T-cell (primary cell): ENCODE measurements around the gene EXTL1. TPM values are rescaled to one million over a fixed set of nuclear protein-coding genes. Genes with fewer than 3 reads are reported as not detected.
A peak's percentile ranks its signal among the peaks of the same experiment; 100 is the strongest.
"Not testable (repeated sequence)": the region's sequence is repeated elsewhere in the genome, so short reads cannot be mapped to it uniquely, and the experiment has no call there.

Experiments used
- ATAC-seq, 4 experiments: fragments of 200-7000 bp in 3 of 4; fragments of 150-1000 bp in 1 of 4; cut with Tn5 transposase; replicated peaks in 1 of 4; 1 replicate in 3 of 4; 2 replicates in 1 of 4; pipeline ENCODE4 v1.10.0; 2021; ENCODE audit warnings: moderate library complexity in 3 of 4, mild to moderate bottlenecking in 2 of 4, moderate number of reproducible peaks in 1 of 4
- CTCF ChIA-PET, 2 donors: fragments of 300-600 bp; sonication (Branson Sonifier 250); formaldehyde crosslinking; loops; one replicate each; lab custom pipeline; 2022; ENCODE audit warnings: antibody characterized with exemption in 2 of 2; lab: Charles Lee
- POLR2A ChIA-PET, 2 donors: fragments of 300-600 bp; sonication (Branson Sonifier 250); formaldehyde crosslinking; loops; one replicate each; lab custom pipeline; 2022; ENCODE audit warnings: antibody characterized with exemption in 2 of 2; lab: Charles Lee
- DNase-seq, 35 experiments: peaks; one replicate each; pipeline versions ENCODE4 v3.0.0 to v3.0.0-alpha.2; 2013 to 2023
- H3K27ac ChIP-seq: one replicate; pipeline ENCODE4 v1.5.1; 2013; ENCODE audit warnings: low read length
- H3K27me3 ChIP-seq, 2 experiments: replicated peaks in 1 of 2; 1 replicate in 1 of 2; 2 replicates in 1 of 2; pipeline versions ENCODE4 v1.6.1 to v1.7.0; 2013; ENCODE audit warnings: low read length in 1 of 2, mixed read lengths in 1 of 2; ENCODE audit not compliant: control insufficient read depth in 2 of 2, insufficient read depth in 2 of 2; ENCODE audit errors: extremely low read depth in 1 of 2
- H3K36me3 ChIP-seq, 2 donors: 1 replicate in 1 of 2; 2 replicates in 1 of 2; pipeline versions ENCODE4 v1.6.1 to v1.7.0; 2013; ENCODE audit warnings: low read length in 1 of 2; ENCODE audit not compliant: control insufficient read depth in 2 of 2, insufficient read depth in 1 of 2; ENCODE audit errors: extremely low read depth in 1 of 2
- H3K4me1 ChIP-seq, 2 experiments: 1 replicate in 1 of 2; 2 replicates in 1 of 2; pipeline versions ENCODE4 v1.6.1 to v1.7.0; 2013; ENCODE audit warnings: low read length in 2 of 2, mixed read lengths in 1 of 2; ENCODE audit not compliant: insufficient read depth in 2 of 2, control insufficient read depth in 1 of 2; ENCODE audit errors: extremely low read depth in 1 of 2
- H3K4me3 ChIP-seq, 2 donors: 1 replicate in 1 of 2; 2 replicates in 1 of 2; pipeline versions ENCODE4 v1.5.1 to v1.7.0; 2013; ENCODE audit warnings: mild to moderate bottlenecking in 2 of 2, low read length in 1 of 2, moderate library complexity in 1 of 2; ENCODE audit not compliant: control insufficient read depth in 1 of 2; ENCODE audit errors: extremely low read depth in 1 of 2
- H3K9me3 ChIP-seq: 2 replicates; pipeline ENCODE4 v1.7.0; 2013
- H3K27ac Mint-ChIP-seq, 2 donors: one replicate each; pipeline ENCODE4 v1.8.0; 2020 to 2021; ENCODE audit warnings: mild to moderate bottlenecking in 2 of 2, mixed read lengths in 2 of 2
- H3K27me3 Mint-ChIP-seq, 2 donors: one replicate each; pipeline ENCODE4 v1.8.0; 2021 to 2022; ENCODE audit warnings: mixed read lengths in 2 of 2
- H3K36me3 Mint-ChIP-seq: one replicate; pipeline ENCODE4 v1.8.0; 2021; ENCODE audit warnings: mixed read lengths
- H3K4me1 Mint-ChIP-seq, 3 donors: one replicate each; pipeline ENCODE4 v1.8.0; 2020 to 2022; ENCODE audit warnings: mixed read lengths in 3 of 3, mild to moderate bottlenecking in 1 of 3
- H3K4me3 Mint-ChIP-seq, 3 donors: one replicate each; pipeline ENCODE4 v1.8.0; 2020 to 2022; ENCODE audit warnings: mild to moderate bottlenecking in 3 of 3, mixed read lengths in 3 of 3, moderate library complexity in 3 of 3
- H3K9me3 Mint-ChIP-seq, 3 donors: one replicate each; pipeline ENCODE4 v1.8.0; 2020 to 2022; ENCODE audit warnings: mixed read lengths in 3 of 3
- WGBS: methylation state at CpG from one replicate; pipeline ENCODE4 v1.1.5; 2013; ENCODE audit warnings: missing lambda C conversion rate; ENCODE audit not compliant: insufficient coverage; 5-methylcytosine and 5-hydroxymethylcytosine counted together
- total RNA-seq, 35 experiments: library from RNA in 6 of 35; stranded (reverse) in 6 of 35; fragments of 120-200 nt in 1 of 35; gene quantifications; one replicate each; pipeline versions ENCODE4 v1.2.1 to v1.2.4 and lab custom pipeline; 2013 to 2026

Gene EXTL1
- total RNA-seq, 5 donors from 2014 or later (not counting 1 experiment from before 2014, with no cell fraction given) = 0.08 to 0.19 (median 0.12) TPM; not detected in 1

GRCh38 chr1:25985171-25985570 lies 36.4 kb upstream of the EXTL1 start:
- ATAC-seq = no peak
- peaks cover 16 to 42% of the 10 kb centered on the region in 2 experiments for H3K4me1 ChIP-seq

GRCh38 chr1:25985670-25986069 lies 35.9 kb upstream of the EXTL1 start:
- H3K4me1 Mint-ChIP-seq = peaks cover 39 to 46% (median 42%) of the 10 kb centered on the region in 3 donors
- no peaks in the 10 kb centered on the region for H3K9me3 ChIP-seq
- no peak overlapping the region for H3K4me3 ChIP-seq
- peaks cover 16 to 44% of the 10 kb centered on the region in 2 experiments for H3K4me1 ChIP-seq
- peak overlapping the region in 1 of 3 donors; percentile 21 for H3K4me3 Mint-ChIP-seq
- no peak for ATAC-seq
- H3K36me3 ChIP-seq = peaks cover 4 to 65% of the 10 kb centered on the region in 2 donors
- no peak for DNase-seq
- no peaks in the 10 kb centered on the region for H3K27me3 Mint-ChIP-seq
- ChIA-PET CTCF (no interaction called here), POLR2A (no interaction called here)
- H3K27me3 ChIP-seq = no peaks in the 10 kb centered on the region
- peak overlapping the region in 1 of 2 donors; percentile 29 for H3K27ac Mint-ChIP-seq
- peaks cover 56% of the 10 kb centered on the region for H3K36me3 Mint-ChIP-seq
- whole genome bisulfite sequencing = 71% methylated on average over 1 of the region's 3 CpGs
- no peaks in the 10 kb centered on the region for H3K9me3 Mint-ChIP-seq
- no peak overlapping the region for H3K27ac ChIP-seq

More at GRCh38 chr1:25985171-25985570, 36.4 kb upstream of the EXTL1 start:
- H3K36me3 ChIP-seq = peaks cover 4 to 68% of the 10 kb centered on the region in 2 donors
- no peaks in the 10 kb centered on the region for H3K9me3 ChIP-seq
- Mint-ChIP-seq H3K9me3 (no peaks in the 10 kb centered on the region), H3K36me3 (peaks cover 56% of the 10 kb centered on the region), H3K27me3 (no peaks in the 10 kb centered on the region), H3K4me3 (peak overlapping the region in 1 of 3 donors; percentile 21), H3K27ac (no peak overlapping the region), H3K4me1 (peaks cover 34 to 42% (median 37%) of the 10 kb centered on the region in 3 donors)
- no peak for DNase-seq
- no peak overlapping the region for H3K4me3 ChIP-seq
- H3K27me3 ChIP-seq = no peaks in the 10 kb centered on the region
- H3K27ac ChIP-seq = no peak overlapping the region
- CTCF ChIA-PET = no interaction called here
- POLR2A ChIA-PET = no interaction called here
- WGBS = no CpG with 5 or more reads among the region's 1 CpG

GRCh38 chr1:25986773-25987172 lies 34.8 kb upstream of the EXTL1 start:
- not testable (repeated sequence) for H3K4me3 ChIP-seq, H3K9me3 ChIP-seq, H3K27me3 Mint-ChIP-seq, ATAC-seq, H3K27me3 ChIP-seq, H3K27ac Mint-ChIP-seq, DNase-seq, H3K27ac ChIP-seq, H3K9me3 Mint-ChIP-seq
- peaks cover 0 to 55% of the 10 kb centered on the region in 2 donors for H3K36me3 ChIP-seq
- ChIA-PET CTCF (interaction anchor here (0.5 to 1.6 kb wide), 2 partner anchors 11 to 91 kb away, joined by 3 to 5 read pairs; partner anchors contain the start of gene PAFAH2 (in 1 of the 2)), POLR2A (interaction anchor here in 1 of 2 donors (0.8 to 1.1 kb wide), 2 partner anchors 11 to 82 kb away, joined by 3 read pairs; partner anchors contain the start of gene PAFAH2)
- H3K4me1 ChIP-seq = peaks cover 25 to 55% of the 10 kb centered on the region in 2 experiments
- WGBS = 97% methylated on average over 4 of the region's 10 CpGs
- peaks cover 51% of the 10 kb centered on the region for H3K36me3 Mint-ChIP-seq
- peaks cover 44 to 56% (median 49%) of the 10 kb centered on the region in 3 donors for H3K4me1 Mint-ChIP-seq
- H3K4me3 Mint-ChIP-seq = peak overlapping the region in 1 of 3 donors; percentile 79

- Histone ChIP-seq H3K27ac (no peak overlapping the region), H3K4me1 (peaks cover 32 to 67% of the 10 kb centered on the region in 2 experiments), H3K4me3 (no peak overlapping the region), H3K36me3 (peaks cover 0 to 43% of the 10 kb centered on the region in 2 donors), H3K27me3 (no peaks in the 10 kb centered on the region), H3K9me3 (no peaks in the 10 kb centered on the region)
- WGBS = 69% methylated on average over 1 of the region's 2 CpGs
- no peaks in the 10 kb centered on the region for H3K9me3 Mint-ChIP-seq
- POLR2A ChIA-PET = interaction anchor here (0.6 to 1.1 kb wide), 5 partner anchors 9 to 161 kb away, joined by 3 to 8 read pairs (median 3); partner anchors contain the start of gene PAFAH2 (in 1 of the 2)
- H3K4me1 Mint-ChIP-seq = peaks cover 56 to 64% (median 60%) of the 10 kb centered on the region in 3 donors
- no peak for ATAC-seq
- no peaks in the 10 kb centered on the region for H3K27me3 Mint-ChIP-seq
- no peak overlapping the region for H3K27ac Mint-ChIP-seq
- no peak for DNase-seq
- peak overlapping the region in 2 of 3 donors; percentile 21 to 79 for H3K4me3 Mint-ChIP-seq
- peaks cover 39% of the 10 kb centered on the region for H3K36me3 Mint-ChIP-seq
- CTCF ChIA-PET = interaction anchor here (0.7 to 3.5 kb wide), 5 partner anchors 10 to 92 kb away, joined by 4 to 20 read pairs (median 5); partner anchors contain the start of gene PAFAH2 (in 1 of the 2)
These were observed 33.6 kb upstream of the EXTL1 start for GRCh38 chr1:25987951-25988350.

GRCh38 chr1:25989440-25990234 lies 31.9 kb upstream of the EXTL1 start:
- no peak for ATAC-seq
- no peak for DNase-seq
- peak overlapping the region; percentile 69 for H3K27ac ChIP-seq
- peaks cover 69 to 81% (median 71%) of the 10 kb centered on the region in 3 donors for H3K4me1 Mint-ChIP-seq
- POLR2A ChIA-PET = interaction anchor here in 1 of 2 donors (0.5 kb wide), 1 partner anchor 19 kb away, joined by 6 read pairs; no protein-coding TSS in a partner anchor
- H3K4me3 Mint-ChIP-seq = peak overlapping the region; percentile 79 to 89 (median 88)
- 79% methylated on average over 7 of the region's 11 CpGs for WGBS
- peaks cover 0 to 26% of the 10 kb centered on the region in 2 donors for H3K36me3 ChIP-seq
- CTCF ChIA-PET = interaction anchor here (0.6 to 3.5 kb wide), 3 partner anchors 9 to 312 kb away, joined by 5 to 20 read pairs (median 15); partner anchors contain the start of gene PAFAH2 (in 1 of the 2)
- peaks cover 24% of the 10 kb centered on the region for H3K36me3 Mint-ChIP-seq
- peak overlapping the region; percentile 58 to 88 for H3K4me3 ChIP-seq
- peaks cover 32 to 79% of the 10 kb centered on the region in 2 experiments for H3K4me1 ChIP-seq
- no peaks in the 10 kb centered on the region for H3K9me3 Mint-ChIP-seq
- H3K27me3 Mint-ChIP-seq = no peaks in the 10 kb centered on the region
- H3K9me3 ChIP-seq = no peaks in the 10 kb centered on the region
- peak overlapping the region; percentile 92 to 95 for H3K27ac Mint-ChIP-seq
- H3K27me3 ChIP-seq = no peaks in the 10 kb centered on the region

- Histone ChIP-seq H3K27ac (peak overlapping the region; percentile 69), H3K9me3 (no peaks in the 10 kb centered on the region), H3K27me3 (no peaks in the 10 kb centered on the region), H3K4me1 (peaks cover 32 to 79% of the 10 kb centered on the region in 2 experiments), H3K36me3 (peaks cover 0 to 23% of the 10 kb centered on the region in 2 donors), H3K4me3 (peak overlapping the region; percentile 58 to 88)
- peaks cover 24% of the 10 kb centered on the region for H3K36me3 Mint-ChIP-seq
- no peaks in the 10 kb centered on the region for H3K9me3 Mint-ChIP-seq
- DNase-seq (peak in 1 of 35 experiments; percentile 16), ATAC-seq (peak; percentile 14 to 34 (median 18))
- H3K4me3 Mint-ChIP-seq = peak overlapping the region; percentile 79 to 89 (median 88)
- peak overlapping the region; percentile 92 to 95 for H3K27ac Mint-ChIP-seq
- H3K27me3 Mint-ChIP-seq = no peaks in the 10 kb centered on the region
- WGBS = no CpG with 5 or more reads among the region's 6 CpGs
- CTCF ChIA-PET = interaction anchor here in 1 of 2 donors (1.4 to 3.5 kb wide), 3 partner anchors 8 to 94 kb away, joined by 4 to 20 read pairs (median 15); partner anchors contain the start of gene PAFAH2
- peaks cover 71 to 80% (median 72%) of the 10 kb centered on the region in 3 donors for H3K4me1 Mint-ChIP-seq
- POLR2A ChIA-PET = no interaction called here
These were observed 31.3 kb upstream of the EXTL1 start for GRCh38 chr1:25990251-25990650.
